AG04449 (cell line): ENCODE data around the gene EID1.

Experiments
- CTCF ChIA-PET: fragments of 350-600 bp; formaldehyde crosslinking; extraction: SDS; loops from one replicate; lab custom pipeline; 2021; ENCODE audit warnings: antibody characterized with exemption; lab: Yijun Ruan, JAX
- POLR2A ChIA-PET: fragments of 400-600, 350-600 bp; formaldehyde crosslinking; extraction: SDS; loops from one replicate; lab custom pipeline; 2020; ENCODE audit warnings: antibody characterized with exemption, inconsistent platforms; lab: Yijun Ruan, JAX
- DNase-seq: peaks from one replicate; pipeline ENCODE4 v3.0.0-alpha.2; 2010; ENCODE audit warnings: low read depth, low spot score
- H3K4me3 ChIP-seq: 2 replicates; pipeline ENCODE4 v1.5.1; 2011; ENCODE audit warnings: low read depth, mild to moderate bottlenecking, control low read depth, low read length
- TF ChIP-seq, protein P1 (sequence below): IDR thresholded peaks from one replicate; pipeline ENCODE4 v1.5.1; 2011; ENCODE audit warnings: mild to moderate bottlenecking, moderate library complexity, low read length, control low read depth, inconsistent platforms; ENCODE audit not compliant: insufficient read depth; ENCODE audit errors: missing control alignments

EID1 gene

DNA sequence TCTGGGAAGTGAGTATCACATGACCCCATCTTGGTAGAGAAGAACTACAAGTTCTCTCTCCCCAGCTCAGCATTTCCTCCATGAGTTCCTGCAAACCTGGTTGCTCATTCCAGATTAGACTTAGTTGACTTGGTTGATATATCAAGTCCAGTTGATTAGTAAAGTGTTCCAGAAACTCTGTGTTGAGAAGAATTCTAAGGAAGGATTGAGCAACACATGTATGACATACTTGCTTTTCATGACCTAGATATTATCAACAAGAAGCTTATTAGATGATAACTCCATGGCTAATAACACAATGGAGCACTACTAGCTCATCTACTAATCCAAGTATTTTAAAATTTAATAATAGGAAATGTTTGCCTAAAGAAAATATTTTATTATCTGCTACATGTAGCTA lies 6.4 kb upstream of the EID1 start:
- TF ChIP-seq, protein P1, sequence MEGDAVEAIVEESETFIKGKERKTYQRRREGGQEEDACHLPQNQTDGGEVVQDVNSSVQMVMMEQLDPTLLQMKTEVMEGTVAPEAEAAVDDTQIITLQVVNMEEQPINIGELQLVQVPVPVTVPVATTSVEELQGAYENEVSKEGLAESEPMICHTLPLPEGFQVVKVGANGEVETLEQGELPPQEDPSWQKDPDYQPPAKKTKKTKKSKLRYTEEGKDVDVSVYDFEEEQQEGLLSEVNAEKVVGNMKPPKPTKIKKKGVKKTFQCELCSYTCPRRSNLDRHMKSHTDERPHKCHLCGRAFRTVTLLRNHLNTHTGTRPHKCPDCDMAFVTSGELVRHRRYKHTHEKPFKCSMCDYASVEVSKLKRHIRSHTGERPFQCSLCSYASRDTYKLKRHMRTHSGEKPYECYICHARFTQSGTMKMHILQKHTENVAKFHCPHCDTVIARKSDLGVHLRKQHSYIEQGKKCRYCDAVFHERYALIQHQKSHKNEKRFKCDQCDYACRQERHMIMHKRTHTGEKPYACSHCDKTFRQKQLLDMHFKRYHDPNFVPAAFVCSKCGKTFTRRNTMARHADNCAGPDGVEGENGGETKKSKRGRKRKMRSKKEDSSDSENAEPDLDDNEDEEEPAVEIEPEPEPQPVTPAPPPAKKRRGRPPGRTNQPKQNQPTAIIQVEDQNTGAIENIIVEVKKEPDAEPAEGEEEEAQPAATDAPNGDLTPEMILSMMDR, result no peak
- no peak overlapping the region for H3K4me3 ChIP-seq
- DNase-seq, result no peak
- ChIA-PET POLR2A (no interaction called here), CTCF (interaction anchor here (1.4 to 3.0 kb wide), 6 partner anchors 10 to 104 kb away, joined by 3 to 15 read pairs (median 5); no protein-coding TSS in a partner anchor)

DNA sequence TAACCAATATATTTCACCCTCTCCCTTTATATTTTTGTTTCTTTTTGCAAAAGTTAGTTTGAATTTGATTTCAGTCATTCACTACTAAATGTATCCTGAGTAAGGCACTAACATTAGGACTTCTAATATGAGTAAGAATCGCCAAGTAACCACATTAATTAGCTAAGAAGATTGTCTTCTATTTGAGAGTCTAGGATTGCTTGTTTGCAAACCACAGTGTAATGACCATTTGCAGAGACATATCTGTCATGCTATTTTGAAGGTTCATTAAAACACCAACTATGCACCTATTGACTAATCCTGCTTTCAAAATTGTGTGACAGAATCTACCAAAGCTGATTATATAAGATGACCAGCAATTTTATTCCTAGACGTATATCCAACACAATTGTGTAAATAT lies 5.3 kb upstream of the EID1 start:
- ChIA-PET CTCF (interaction anchor here (1.5 to 3.0 kb wide), 5 partner anchors 9 to 103 kb away, joined by 3 to 15 read pairs (median 5); no protein-coding TSS in a partner anchor), POLR2A (no interaction called here)
- TF ChIP-seq, protein P1, result no peak
- H3K4me3 ChIP-seq, result no peak overlapping the region
- DNase-seq, result no peak

GRCh38 chr15:48875241-48875960 lies 2.5 kb upstream of the EID1 start:
- TF ChIP-seq, protein P1, result no peak
- no peak overlapping the region for H3K4me3 ChIP-seq
- CTCF ChIA-PET, result interaction anchor here (0.7 to 2.3 kb wide), 5 partner anchors 13 to 101 kb away, joined by 3 to 9 read pairs (median 4); no protein-coding TSS in a partner anchor
- no peak for DNase-seq
- POLR2A ChIA-PET, result no interaction called here

DNA sequence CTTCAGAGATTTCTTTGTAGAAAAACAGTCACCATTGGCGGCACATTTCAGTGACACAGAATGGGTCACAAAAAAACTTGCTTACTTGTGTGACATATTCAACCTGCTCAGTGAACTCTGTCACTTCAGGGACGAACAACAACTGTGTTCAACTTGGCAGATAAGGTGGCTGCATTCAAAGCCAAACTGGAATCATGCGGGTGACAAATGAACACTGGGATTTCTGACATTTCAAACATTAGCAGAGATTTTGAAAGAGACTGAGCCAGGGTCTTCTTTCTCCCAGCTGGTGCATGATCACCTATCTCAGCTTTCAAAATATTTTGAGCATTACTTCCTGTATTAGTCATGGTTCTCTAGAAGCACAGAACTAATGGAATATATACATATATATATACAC lies 1.9 kb upstream of the EID1 start:
- ChIA-PET POLR2A (no interaction called here), CTCF (interaction anchor here (2.3 kb wide), 1 partner anchor 100 kb away, joined by 9 read pairs; no protein-coding TSS in a partner anchor)
- TF ChIP-seq, protein P1, result no peak
- no peak overlapping the region for H3K4me3 ChIP-seq
- DNase-seq, result no peak

DNA sequence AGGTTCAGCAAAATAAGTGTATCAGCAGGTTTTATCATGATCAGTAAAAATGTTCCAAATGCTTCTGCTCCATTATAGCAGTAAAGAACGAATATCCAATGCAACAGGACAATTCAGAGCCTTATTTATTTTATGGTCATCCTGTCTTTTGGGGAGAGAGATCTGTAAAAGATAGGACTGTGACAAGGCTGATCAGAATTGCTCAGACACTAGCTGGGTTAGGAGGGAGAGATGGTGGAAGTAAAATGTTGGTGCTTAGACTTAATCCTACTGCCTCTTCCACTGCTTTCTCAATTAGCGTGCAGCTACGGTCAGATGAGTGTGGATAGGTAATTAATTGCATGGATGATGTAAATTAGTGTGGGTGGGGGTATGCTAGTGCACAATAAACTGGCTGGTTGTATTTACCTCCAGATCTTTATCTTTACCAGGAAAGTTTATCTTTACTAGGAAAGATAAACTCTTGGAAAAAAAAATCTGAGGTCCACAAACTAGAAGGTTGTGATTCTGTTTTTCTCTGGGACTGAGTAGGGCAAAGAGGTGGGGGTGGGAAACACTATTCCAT lies 2.2 kb downstream of the EID1 start:
- ChIA-PET CTCF (interaction anchor here (0.9 to 4.8 kb wide), 7 partner anchors 8 to 266 kb away, joined by 3 to 31 read pairs (median 5); partner anchors contain the start of gene SHC4), POLR2A (no interaction called here)
- peak overlapping the region; percentile 18 for H3K4me3 ChIP-seq
- TF ChIP-seq, protein P1, result no peak
- DNase-seq, result no peak

- DNase-seq, result no peak
- ChIA-PET POLR2A (no interaction called here), CTCF (no interaction called here)
- TF ChIP-seq, protein P1, result no peak
- no peak overlapping the region for H3K4me3 ChIP-seq
These were observed 5.8 kb downstream of the EID1 start for GRCh38 chr15:48883699-48884098.
